HG03196 (cell line): ENCODE measurements around the gene PIGZ.

ENCODE experiments used
- ATAC-seq: cut with Tn5 transposase; IDR thresholded peaks from one replicate; pipeline ENCODE4 v1.9.1; 2021; ENCODE audit not compliant: unreplicated experiment

PIGZ gene

DNA sequence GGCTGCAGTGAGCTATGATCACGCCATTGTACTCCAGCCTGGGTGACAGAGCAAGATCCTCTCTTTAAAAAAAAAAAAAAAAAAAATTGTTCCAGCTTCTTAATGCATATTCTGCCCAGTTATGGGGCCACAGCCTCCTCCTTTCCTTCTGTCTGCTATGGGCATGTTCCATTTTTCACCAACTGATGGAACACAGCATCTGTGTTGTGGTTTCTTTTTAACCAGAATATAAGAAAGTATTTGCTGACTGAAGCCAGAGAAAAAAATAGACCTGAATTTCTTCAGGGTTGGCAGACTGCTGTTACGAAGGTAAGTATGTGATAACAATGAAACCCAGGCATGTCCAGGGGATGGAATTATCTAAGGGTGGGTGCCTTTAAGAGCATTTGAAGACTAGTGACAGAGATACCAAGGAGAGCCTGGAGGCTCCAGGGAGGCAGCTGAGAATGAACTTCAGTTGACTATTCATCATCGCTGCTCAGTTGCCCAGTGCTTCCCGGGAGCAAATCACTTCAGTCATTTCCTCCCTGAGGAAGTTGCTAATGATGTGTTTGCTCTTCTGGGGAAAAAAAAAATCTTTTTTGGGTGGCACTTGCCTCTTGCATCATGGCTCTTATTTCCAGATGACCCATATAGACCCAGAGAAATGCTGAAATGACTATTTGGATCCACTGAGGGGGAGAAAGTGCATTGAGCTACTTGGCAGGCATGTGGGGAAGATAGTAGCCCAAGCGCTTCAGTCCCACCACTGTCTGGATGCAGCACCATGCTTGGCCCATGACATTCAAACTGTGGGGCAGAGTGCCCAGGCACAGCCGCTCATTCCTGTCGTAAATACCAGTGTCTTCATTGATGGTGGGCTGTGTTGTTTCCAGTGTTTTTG, 40.8 kb downstream of the PIGZ start:
- no peak for ATAC-seq

DNA sequence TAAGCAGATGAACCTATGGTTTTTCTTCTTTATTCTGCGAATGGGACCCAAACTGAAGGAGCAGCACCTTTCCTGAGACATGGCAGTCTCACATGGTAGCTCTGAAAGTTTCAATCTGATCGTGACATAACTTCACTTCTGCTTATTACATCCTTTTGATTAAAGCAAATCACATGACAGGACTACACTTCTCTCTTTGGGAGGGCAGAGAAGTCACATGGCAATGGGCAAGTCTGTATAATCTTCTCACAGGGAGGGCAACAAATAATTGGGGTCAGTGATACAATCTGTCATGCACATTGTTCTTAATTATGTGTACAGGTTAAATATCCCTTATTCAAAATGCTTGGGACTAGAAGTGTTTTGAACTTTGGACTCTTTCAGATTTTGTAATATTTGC, 47.9 kb downstream of the PIGZ start:
- no peak for ATAC-seq

DNA sequence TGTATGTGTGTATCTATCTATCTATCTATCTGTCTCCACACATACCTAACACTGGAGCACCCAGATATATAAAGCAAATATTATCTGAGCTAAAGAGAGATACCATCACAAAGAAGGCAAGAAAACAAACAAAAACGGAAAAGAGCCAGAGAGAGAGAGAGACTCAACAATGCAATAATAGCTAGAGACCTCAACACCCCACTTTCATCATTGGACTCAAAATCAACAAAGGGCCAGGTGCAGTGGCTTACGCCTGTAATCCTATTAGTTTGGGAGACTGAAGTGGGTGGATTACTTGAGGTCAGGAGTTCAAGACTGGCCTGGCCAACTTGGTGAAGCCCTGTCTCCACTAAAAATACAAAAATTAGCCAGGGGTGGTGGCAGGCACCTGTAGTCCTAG, 49.7 kb downstream of the PIGZ start:
- no peak for ATAC-seq

DNA sequence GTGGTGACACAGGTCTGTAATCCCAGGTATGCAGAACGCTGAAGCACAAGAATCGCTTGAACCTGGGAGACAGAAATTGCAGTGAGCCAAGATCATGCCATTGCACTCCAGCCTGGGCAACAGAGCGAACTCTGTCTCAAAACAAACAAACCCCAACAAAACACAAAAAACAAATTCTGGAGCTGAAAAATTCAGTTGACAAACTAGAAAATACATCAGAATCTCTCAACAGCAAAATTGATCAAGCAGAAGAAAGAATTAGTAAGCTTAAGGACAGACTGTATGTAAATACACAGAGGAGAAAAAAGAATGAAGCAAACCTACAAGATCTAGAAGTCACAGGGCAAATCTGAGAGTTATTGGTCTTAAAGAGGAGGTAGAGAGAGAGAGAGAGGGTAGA, 51.6 kb downstream of the PIGZ start:
- no peak for ATAC-seq

DNA sequence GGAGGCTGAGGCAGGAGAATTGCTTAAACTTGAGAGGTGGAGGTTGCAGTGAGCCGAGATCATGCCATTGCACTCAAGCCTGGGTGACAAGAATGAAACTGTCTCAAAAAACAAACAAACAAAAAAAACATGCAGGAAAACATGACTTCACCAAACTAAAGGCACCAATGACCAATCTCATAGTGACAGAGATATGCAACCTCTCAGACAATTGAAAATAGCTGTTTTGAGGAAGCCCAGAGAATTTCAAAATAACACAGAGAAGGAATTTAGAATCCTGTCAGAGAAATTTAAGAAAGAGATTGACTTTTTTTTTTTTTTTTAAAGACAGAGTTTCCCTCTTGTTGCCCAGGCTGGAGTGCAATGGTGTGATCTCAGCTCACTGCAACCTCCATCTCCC, 52.4 kb downstream of the PIGZ start:
- no peak for ATAC-seq

DNA sequence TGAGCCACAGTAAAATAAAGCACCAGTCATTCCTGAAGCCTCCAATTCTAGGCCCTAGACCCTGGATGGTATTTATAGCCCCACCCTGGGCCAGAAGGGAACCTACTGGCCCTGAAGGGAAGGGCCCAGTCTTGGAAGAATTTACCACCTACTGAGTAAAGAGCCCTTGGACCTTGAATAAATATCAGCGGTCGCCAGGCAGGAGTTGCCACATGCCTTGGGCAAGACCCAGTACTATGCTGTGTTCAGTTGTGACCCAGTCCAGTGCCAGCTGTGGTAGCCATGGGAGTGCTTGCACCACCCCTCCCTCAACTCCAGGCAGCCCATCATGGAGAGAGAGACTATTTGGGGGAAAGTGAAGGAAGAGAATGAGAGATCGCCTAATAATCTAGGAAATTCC, 53.3 kb downstream of the PIGZ start:
- no peak for ATAC-seq

DNA sequence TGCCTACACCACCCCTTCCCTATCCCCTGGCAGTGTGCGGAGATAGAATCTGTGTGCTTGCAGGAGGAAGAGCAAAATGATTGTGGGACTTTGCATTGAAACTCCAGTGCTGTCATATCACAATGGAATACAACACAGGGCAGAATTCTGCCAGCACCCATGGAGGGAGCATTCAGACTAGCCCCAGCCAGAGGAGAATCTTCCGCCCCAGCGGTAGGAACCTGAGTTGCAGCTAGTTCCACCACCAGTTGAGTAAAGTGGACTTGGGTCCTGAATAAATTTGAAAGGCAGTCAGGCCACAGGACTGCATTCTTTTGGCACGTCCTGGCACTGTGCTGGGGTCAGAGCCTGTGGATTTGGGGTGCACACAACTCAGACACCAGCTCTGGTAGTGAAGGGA, 53.8 kb downstream of the PIGZ start:
- no peak for ATAC-seq

DNA sequence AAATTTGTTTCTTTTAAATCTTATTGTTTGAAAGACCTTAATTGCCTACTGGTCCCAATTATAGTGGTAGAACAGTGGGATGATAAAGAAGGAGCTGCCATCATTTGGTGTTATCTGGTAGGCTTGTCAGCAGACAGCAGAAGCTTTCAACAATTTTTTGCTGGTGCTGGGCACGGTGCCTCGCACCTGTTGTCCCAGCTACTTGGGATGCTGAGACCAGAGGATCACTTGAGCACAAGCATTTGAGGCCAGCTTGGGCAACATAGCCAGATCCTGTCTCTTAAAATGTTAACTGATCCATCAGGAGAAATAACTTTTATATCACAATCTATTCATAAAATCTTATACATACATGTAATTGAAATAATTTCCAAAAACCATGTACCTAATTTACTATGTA, 64.9 kb downstream of the PIGZ start:
- no peak for ATAC-seq

DNA sequence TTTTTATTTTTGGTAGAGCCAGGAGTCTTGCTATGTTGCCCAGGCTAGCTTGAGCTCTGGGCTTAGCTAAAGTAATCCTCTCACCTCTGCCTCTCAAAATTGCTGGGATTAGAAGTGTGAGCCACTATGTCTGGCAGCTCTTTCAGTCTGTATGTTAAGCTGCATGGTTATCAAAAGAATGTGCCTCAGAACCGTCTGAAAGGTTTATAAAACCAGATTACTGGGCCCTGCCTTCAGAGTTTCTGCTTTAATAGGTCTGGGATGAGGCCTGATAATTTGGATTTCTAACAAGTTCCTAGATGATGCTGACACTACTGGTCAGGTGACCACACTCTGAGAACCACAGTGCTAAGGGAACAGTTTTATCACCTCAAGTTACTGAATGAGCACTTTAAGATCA, 66.3 kb downstream of the PIGZ start:
- no peak for ATAC-seq

DNA sequence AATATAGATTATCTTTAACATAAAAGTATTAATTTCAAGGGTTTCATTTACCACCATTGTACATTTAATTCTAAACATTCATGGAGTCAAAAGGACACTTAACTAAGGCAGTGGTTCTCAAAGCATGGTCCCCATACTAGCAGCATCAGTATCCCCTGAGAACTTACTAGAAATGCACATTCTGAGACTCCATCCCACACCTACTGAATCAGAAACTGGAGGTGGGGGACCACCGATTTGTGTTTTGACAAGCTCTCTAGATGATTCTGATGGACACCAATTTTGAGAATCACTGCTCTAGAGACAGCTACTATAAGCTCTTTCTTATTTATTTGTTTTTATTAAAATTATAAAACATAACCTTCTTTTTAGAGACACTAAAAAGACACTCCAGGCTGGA, 66.9 kb downstream of the PIGZ start:
- ATAC-seq, result no peak
